ENCODE data around the gene DTX3. TPM values are rescaled to one million over a fixed set of nuclear protein-coding genes. Genes with fewer than 3 reads are reported as not detected.

The DTX3 gene
- total RNA-seq, 1 experiment from 2014 or later, result 57.0 TPM

DNA sequence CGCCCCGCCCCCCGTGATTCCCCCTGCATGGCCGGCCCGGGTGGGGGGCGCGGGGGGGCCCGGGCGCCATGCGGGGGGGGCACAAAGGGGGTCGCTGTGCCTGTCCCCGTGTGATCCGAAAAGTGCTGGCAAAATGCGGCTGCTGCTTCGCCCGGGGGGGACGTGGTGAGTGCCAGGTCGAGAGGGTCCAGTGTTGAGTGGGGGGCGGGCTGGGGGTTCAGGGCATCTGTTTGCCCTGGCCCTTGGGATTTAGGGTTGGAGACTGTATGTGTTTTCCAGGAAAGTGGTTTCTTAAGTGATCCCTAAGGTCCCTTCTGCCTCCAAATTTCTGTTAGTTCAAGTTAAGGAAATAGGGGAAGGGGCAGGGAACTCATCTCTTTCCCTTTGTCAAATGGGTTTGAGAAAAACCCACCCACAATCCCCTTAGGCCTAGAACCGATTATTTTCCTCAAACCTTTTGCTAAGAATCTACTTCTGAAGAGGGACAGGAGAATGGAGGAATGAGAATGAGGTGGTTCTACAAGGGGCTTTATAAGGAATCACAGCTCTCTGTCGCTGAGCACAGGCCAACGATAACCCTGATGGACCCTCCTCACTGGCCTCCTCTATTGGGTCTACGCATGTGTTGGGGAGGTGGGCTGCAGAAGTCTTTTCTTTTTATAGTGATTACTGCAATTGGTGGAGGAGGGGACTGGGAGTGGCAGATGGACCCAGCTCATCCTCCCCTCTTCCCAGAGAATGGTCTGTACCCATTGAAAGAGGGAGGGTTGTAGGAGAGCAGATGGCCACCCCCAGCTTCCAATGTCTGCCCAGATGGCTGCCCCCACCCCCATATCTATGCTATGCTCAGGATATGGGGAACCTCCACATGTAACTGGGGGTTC is 7.4 kb downstream of the DTX3 start (continued):
- TF ChIP-seq, protein P1, sequence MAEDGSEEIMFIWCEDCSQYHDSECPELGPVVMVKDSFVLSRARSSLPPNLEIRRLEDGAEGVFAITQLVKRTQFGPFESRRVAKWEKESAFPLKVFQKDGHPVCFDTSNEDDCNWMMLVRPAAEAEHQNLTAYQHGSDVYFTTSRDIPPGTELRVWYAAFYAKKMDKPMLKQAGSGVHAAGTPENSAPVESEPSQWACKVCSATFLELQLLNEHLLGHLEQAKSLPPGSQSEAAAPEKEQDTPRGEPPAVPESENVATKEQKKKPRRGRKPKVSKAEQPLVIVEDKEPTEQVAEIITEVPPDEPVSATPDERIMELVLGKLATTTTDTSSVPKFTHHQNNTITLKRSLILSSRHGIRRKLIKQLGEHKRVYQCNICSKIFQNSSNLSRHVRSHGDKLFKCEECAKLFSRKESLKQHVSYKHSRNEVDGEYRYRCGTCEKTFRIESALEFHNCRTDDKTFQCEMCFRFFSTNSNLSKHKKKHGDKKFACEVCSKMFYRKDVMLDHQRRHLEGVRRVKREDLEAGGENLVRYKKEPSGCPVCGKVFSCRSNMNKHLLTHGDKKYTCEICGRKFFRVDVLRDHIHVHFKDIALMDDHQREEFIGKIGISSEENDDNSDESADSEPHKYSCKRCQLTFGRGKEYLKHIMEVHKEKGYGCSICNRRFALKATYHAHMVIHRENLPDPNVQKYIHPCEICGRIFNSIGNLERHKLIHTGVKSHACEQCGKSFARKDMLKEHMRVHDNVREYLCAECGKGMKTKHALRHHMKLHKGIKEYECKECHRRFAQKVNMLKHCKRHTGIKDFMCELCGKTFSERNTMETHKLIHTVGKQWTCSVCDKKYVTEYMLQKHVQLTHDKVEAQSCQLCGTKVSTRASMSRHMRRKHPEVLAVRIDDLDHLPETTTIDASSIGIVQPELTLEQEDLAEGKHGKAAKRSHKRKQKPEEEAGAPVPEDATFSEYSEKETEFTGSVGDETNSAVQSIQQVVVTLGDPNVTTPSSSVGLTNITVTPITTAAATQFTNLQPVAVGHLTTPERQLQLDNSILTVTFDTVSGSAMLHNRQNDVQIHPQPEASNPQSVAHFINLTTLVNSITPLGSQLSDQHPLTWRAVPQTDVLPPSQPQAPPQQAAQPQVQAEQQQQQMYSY (CRISPR knock-in tag; IDR thresholded peaks at IDR 0.05), result no peak
- TF ChIP-seq TCF7 (CRISPR knock-in tag; IDR thresholded peaks at IDR 0.05; ENCODE audit: low read depth), result no peak
- no peak for TF ChIP-seq NR1H2 (CRISPR knock-in tag; IDR thresholded peaks at IDR 0.05)
- TF ChIP-seq, protein P2, sequence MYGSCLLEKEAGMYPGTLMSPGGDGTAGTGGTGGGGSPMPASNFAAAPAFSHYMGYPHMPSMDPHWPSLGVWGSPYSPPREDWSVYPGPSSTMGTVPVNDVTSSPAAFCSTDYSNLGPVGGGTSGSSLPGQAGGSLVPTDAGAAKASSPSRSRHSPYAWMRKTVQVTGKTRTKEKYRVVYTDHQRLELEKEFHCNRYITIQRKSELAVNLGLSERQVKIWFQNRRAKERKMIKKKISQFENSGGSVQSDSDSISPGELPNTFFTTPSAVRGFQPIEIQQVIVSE (CRISPR knock-in tag; IDR thresholded peaks at IDR 0.05; ENCODE audit: borderline replicate concordance), result no peak
- no peak for TF ChIP-seq FOXP1 (CRISPR knock-in tag; IDR thresholded peaks at IDR 0.05; ENCODE audit: borderline replicate concordance)
- TF ChIP-seq, protein P3, sequence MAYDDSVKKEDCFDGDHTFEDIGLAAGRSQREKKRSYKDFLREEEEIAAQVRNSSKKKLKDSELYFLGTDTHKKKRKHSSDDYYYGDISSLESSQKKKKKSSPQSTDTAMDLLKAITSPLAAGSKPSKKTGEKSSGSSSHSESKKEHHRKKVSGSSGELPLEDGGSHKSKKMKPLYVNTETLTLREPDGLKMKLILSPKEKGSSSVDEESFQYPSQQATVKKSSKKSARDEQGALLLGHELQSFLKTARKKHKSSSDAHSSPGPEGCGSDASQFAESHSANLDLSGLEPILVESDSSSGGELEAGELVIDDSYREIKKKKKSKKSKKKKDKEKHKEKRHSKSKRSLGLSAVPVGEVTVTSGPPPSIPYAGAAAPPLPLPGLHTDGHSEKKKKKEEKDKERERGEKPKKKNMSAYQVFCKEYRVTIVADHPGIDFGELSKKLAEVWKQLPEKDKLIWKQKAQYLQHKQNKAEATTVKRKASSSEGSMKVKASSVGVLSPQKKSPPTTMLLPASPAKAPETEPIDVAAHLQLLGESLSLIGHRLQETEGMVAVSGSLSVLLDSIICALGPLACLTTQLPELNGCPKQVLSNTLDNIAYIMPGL (CRISPR knock-in tag; IDR thresholded peaks at IDR 0.05), result no peak
- TF ChIP-seq, protein P4, sequence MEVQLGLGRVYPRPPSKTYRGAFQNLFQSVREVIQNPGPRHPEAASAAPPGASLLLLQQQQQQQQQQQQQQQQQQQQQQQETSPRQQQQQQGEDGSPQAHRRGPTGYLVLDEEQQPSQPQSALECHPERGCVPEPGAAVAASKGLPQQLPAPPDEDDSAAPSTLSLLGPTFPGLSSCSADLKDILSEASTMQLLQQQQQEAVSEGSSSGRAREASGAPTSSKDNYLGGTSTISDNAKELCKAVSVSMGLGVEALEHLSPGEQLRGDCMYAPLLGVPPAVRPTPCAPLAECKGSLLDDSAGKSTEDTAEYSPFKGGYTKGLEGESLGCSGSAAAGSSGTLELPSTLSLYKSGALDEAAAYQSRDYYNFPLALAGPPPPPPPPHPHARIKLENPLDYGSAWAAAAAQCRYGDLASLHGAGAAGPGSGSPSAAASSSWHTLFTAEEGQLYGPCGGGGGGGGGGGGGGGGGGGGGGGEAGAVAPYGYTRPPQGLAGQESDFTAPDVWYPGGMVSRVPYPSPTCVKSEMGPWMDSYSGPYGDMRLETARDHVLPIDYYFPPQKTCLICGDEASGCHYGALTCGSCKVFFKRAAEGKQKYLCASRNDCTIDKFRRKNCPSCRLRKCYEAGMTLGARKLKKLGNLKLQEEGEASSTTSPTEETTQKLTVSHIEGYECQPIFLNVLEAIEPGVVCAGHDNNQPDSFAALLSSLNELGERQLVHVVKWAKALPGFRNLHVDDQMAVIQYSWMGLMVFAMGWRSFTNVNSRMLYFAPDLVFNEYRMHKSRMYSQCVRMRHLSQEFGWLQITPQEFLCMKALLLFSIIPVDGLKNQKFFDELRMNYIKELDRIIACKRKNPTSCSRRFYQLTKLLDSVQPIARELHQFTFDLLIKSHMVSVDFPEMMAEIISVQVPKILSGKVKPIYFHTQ (CRISPR knock-in tag; IDR thresholded peaks at IDR 0.05), result no peak
- no peak for TF ChIP-seq ZNF396 (CRISPR knock-in tag; IDR thresholded peaks at IDR 0.05; ENCODE audit: borderline replicate concordance)
- no peak for TF ChIP-seq FOXK1 (CRISPR knock-in tag; IDR thresholded peaks at IDR 0.05)
- no peak for TF ChIP-seq ZNF138 (CRISPR knock-in tag; conservative IDR thresholded peaks at IDR 0.05)
- TF ChIP-seq GABPB1 (CRISPR knock-in tag; IDR thresholded peaks at IDR 0.05), result no peak
- no peak for TF ChIP-seq IRF2 (CRISPR knock-in tag; IDR thresholded peaks at IDR 0.05; ENCODE audit: borderline replicate concordance, low read depth)
- no peak for TF ChIP-seq GTF2I (CRISPR knock-in tag; conservative IDR thresholded peaks at IDR 0.05)

DNA sequence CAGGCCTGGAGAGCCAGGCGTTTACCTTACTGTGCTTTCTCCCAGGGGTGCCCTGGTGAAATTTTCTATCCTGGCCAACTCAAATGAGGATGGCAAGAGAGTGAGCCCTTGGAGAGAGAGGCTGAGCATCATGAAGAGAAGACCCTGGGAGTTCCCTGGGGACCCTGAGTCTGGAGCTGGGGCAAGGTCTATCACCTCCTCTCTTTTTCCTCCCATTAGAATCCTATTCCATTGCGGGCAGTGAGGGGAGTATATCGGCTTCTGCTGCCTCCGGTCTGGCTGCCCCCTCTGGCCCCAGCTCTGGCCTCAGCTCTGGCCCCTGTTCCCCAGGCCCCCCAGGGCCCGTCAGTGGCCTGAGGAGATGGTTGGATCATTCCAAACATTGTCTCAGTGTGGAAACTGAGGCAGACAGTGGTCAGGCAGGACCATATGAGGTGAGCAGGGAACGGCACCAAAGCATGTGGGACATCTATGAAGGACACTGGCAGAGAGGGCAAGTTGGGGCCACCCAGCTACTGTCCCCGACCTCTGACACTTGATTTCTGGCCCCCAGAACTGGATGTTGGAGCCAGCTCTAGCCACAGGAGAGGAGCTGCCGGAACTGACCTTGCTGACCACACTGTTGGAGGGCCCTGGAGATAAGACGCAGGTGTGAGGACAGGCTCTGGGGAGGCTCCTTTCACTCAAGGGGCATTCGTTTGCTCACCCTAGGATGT is 8.2 kb downstream of the DTX3 start:
- Mint-ChIP-seq H3K4me1 (peaks cover 36% of the 10 kb centered on the region), H3K4me3 (peak overlapping the region; percentile 76; the same call in 1 of the 2 replicates), H3K36me3 (peaks cover 3% of the 10 kb centered on the region; the same call in 1 of the 2 replicates), H3K27ac (no peak overlapping the region), H3K27me3 (ENCODE audit: low read depth) (peaks cover 69% of the 10 kb centered on the region), H3K9me3 (no peaks in the 10 kb centered on the region)
- CTCF ChIA-PET, result interaction anchor here (1.4 to 5.1 kb wide), 6 partner anchors 7 to 399 kb away, joined by 3 to 38 read pairs (median 12); partner anchors contain the start of genes B4GALNT1 and TSPAN31
- DNase-seq (ENCODE audit: low spot score), result no peak
- no peak for TF ChIP-seq CREM (CRISPR knock-in tag; IDR thresholded peaks at IDR 0.05)
- TF ChIP-seq MXD4 (CRISPR knock-in tag; IDR thresholded peaks at IDR 0.05; ENCODE audit: borderline replicate concordance), result no peak
- POLR2A ChIA-PET, result no interaction called here
- no peak for ATAC-seq
